RWPE2 (cell line): ENCODE data around the gene FIZ1.

Source experiments
- ATAC-seq: fragments of 200-7000 bp; cut with Tn5 transposase; 3 replicates; pipeline ENCODE4 v1.9.1; 2021; ENCODE audit warnings: low read depth
- DNase-seq: peaks from one replicate; pipeline ENCODE4 v3.0.0-alpha.2; 2020; ENCODE audit warnings: low spot score
- H3K27ac ChIP-seq: fragments of 450-650 bp; 2 replicates; pipeline ENCODE4 v1.5.1; 2017; ENCODE audit warnings: mild to moderate bottlenecking; ENCODE audit not compliant: poor library complexity, severe bottlenecking
- H3K27me3 ChIP-seq: fragments of 250-450 bp; sonication (Bioruptor Pico); 2 replicates; pipeline ENCODE4 v1.5.1; 2021; ENCODE audit warnings: mild to moderate bottlenecking, moderate library complexity; ENCODE audit not compliant: insufficient read depth, poor library complexity, severe bottlenecking
- H3K36me3 ChIP-seq: fragments of 250-450 bp; sonication (Bioruptor Pico); 2 replicates; pipeline ENCODE4 v1.5.1; 2020; ENCODE audit warnings: low read depth, mild to moderate bottlenecking, moderate library complexity
- H3K4me1 ChIP-seq: fragments of 250-450 bp; sonication (Bioruptor Pico); 2 replicates; pipeline ENCODE4 v1.5.1; 2021; ENCODE audit warnings: mild to moderate bottlenecking, moderate library complexity; ENCODE audit not compliant: insufficient read depth, poor library complexity, severe bottlenecking
- H3K4me3 ChIP-seq: fragments of 250-450 bp; sonication (Bioruptor Pico); 2 replicates; pipeline ENCODE4 v1.5.1; 2021; ENCODE audit warnings: mild to moderate bottlenecking, moderate library complexity; ENCODE audit not compliant: severe bottlenecking
- H3K9me3 ChIP-seq: fragments of 250-450 bp; sonication (Bioruptor Pico); 2 replicates; pipeline ENCODE4 v1.5.1; 2021; ENCODE audit warnings: mild to moderate bottlenecking, moderate library complexity; ENCODE audit not compliant: severe bottlenecking
- CTCF ChIP-seq: fragments of 450-650 bp; IDR thresholded peaks from one replicate; pipeline ENCODE4 v1.5.1; 2017; ENCODE audit warnings: mild to moderate bottlenecking, moderate library complexity; ENCODE audit not compliant: poor library complexity, severe bottlenecking

FIZ1 gene

GRCh38 chr19:55591555-55591954 lies 7.8 kb downstream of the FIZ1 start:
- peaks cover 1% of the 10 kb centered on the region for H3K4me1 ChIP-seq
- H3K36me3 ChIP-seq = peaks cover 13% of the 10 kb centered on the region
- no peak for TF ChIP-seq CTCF
- no peaks in the 10 kb centered on the region for H3K9me3 ChIP-seq
- ATAC-seq = no peak
- H3K4me3 ChIP-seq = no peak overlapping the region
- H3K27ac ChIP-seq = no peak overlapping the region
- H3K27me3 ChIP-seq = no peaks in the 10 kb centered on the region
- peak; percentile 20 for DNase-seq

- no peaks in the 10 kb centered on the region for H3K27me3 ChIP-seq
- no peak overlapping the region for H3K4me3 ChIP-seq
- ATAC-seq (no peak), DNase-seq (peak; percentile 19)
- H3K27ac ChIP-seq = no peak overlapping the region
- H3K9me3 ChIP-seq = no peaks in the 10 kb centered on the region
- TF ChIP-seq CTCF = no peak
- H3K4me1 ChIP-seq = peaks cover 6% of the 10 kb centered on the region
- H3K36me3 ChIP-seq = peaks cover 9% of the 10 kb centered on the region
Measured at GRCh38 chr19:55590617-55591016, 8.7 kb downstream of the FIZ1 start.

GRCh38 chr19:55590109-55590508 lies 9.2 kb downstream of the FIZ1 start:
- no peak for ATAC-seq
- Histone ChIP-seq H3K4me3 (no peak overlapping the region), H3K9me3 (no peaks in the 10 kb centered on the region), H3K4me1 (peaks cover 6% of the 10 kb centered on the region), H3K36me3 (peaks cover 4% of the 10 kb centered on the region), H3K27ac (no peak overlapping the region), H3K27me3 (no peaks in the 10 kb centered on the region)
- TF ChIP-seq CTCF = no peak
- DNase-seq = peak; percentile 19

- TF ChIP-seq CTCF = no peak
- Histone ChIP-seq H3K27ac (no peak overlapping the region), H3K4me3 (no peak overlapping the region), H3K9me3 (no peaks in the 10 kb centered on the region), H3K4me1 (peaks cover 6% of the 10 kb centered on the region), H3K36me3 (no peaks in the 10 kb centered on the region), H3K27me3 (no peaks in the 10 kb centered on the region)
- DNase-seq (no peak), ATAC-seq (no peak)
Measured at GRCh38 chr19:55588738-55589137, 10.6 kb downstream of the FIZ1 start.

GRCh38 chr19:55586976-55587668 lies 12.2 kb downstream of the FIZ1 start:
- Histone ChIP-seq H3K4me1 (peaks cover 6% of the 10 kb centered on the region), H3K27ac (peak overlapping the region; percentile 16), H3K4me3 (peak overlapping the region; percentile 21), H3K27me3 (no peaks in the 10 kb centered on the region), H3K9me3 (no peaks in the 10 kb centered on the region), H3K36me3 (no peaks in the 10 kb centered on the region)
- DNase-seq (peak; percentile 92), ATAC-seq (peak; percentile 92)
- no peak for TF ChIP-seq CTCF
